Measurements from ENCODE around the gene ADAMTS16. TPM values are rescaled to one million over a fixed set of nuclear protein-coding genes. Genes with fewer than 3 reads are reported as not detected.

The ADAMTS16 gene
- total RNA-seq, 1 experiment from 2014 or later: 0.11 TPM

GRCh38 chr5:5335700-5336264 lies 195.7 kb downstream of the ADAMTS16 start:
- no peaks in the 10 kb centered on the region for H3K9me3 ChIP-seq
- CTCF ChIA-PET: no interaction called here
- H3K36me3 ChIP-seq (ENCODE audit: control insufficient read depth, insufficient read depth, low read length): no peaks in the 10 kb centered on the region
- POLR2A ChIA-PET: no interaction called here
- Mint-ChIP-seq H3K27me3 (ENCODE audit: insufficient read depth, unreplicated experiment) (no peaks in the 10 kb centered on the region), H3K27ac (ENCODE audit: unreplicated experiment) (peak overlapping the region; percentile 60), H3K4me3 (ENCODE audit: unreplicated experiment) (no peak overlapping the region), H3K36me3 (ENCODE audit: insufficient read depth, unreplicated experiment) (peaks cover 14% of the 10 kb centered on the region), H3K4me1 (ENCODE audit: low read depth, unreplicated experiment) (peaks cover 22% of the 10 kb centered on the region), H3K9me3 (ENCODE audit: unreplicated experiment) (no peaks in the 10 kb centered on the region)
- DNase-seq: peak; percentile 51 to 71
- intact Hi-C loops (cut with micrococcal nuclease; ENCODE audit: unreplicated experiment): loop anchor here (1.0 kb wide), 1 partner anchor 199 kb away; no protein-coding TSS in a partner anchor
- no peak for TF ChIP-seq CTCF (IDR thresholded peaks at IDR 0.05; ENCODE audit: insufficient read depth in 1 of 2, low read depth in 1 of 2, low read length in 1 of 2, severe bottlenecking in 1 of 2, unreplicated experiment in 1 of 2)
- no peak overlapping the region for H3K4me3 ChIP-seq (ENCODE audit: low read depth, low read length)
- no peaks in the 10 kb centered on the region for H3K27me3 ChIP-seq (replicated peaks; ENCODE audit: control insufficient read depth, insufficient read depth, low read length)
- no TSS peak for BruUV-seq (replicated peaks)
- H3K4me1 ChIP-seq: peaks cover 25% of the 10 kb centered on the region

DNA sequence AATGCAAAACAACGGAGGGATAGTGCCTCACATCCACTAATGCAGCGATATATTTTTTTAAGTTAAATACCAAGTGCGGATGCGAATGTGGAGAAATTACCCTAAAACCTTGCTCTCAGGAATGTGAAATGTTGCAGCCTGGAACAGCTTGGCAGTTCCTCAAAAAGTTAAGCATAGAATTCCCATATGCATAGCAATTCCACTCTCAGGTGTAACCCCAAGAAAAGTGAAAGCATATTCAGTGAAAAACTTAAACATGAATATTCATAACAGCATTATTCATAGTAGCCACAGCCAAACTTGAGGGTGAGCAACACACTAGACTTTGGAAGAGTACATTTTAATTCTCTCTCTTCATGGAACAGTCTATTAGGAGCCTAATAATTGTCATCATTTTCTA lies 199.1 kb downstream of the ADAMTS16 start:
- ChIA-PET POLR2A (no interaction called here), CTCF (no interaction called here)
- no peak overlapping the region for H3K27ac Mint-ChIP-seq (ENCODE audit: unreplicated experiment)
- Histone ChIP-seq H3K9me3 (no peaks in the 10 kb centered on the region), H3K4me1 (peaks cover 20% of the 10 kb centered on the region), H3K4me3 (ENCODE audit: low read depth, low read length) (no peak overlapping the region), H3K36me3 (ENCODE audit: control insufficient read depth, insufficient read depth, low read length) (no peaks in the 10 kb centered on the region), H3K27me3 (replicated peaks; ENCODE audit: control insufficient read depth, insufficient read depth, low read length) (no peaks in the 10 kb centered on the region)
- no peak for DNase-seq
- BruUV-seq (replicated peaks): no TSS peak
- no peak overlapping the region for H3K4me3 Mint-ChIP-seq (ENCODE audit: unreplicated experiment)
- no peaks in the 10 kb centered on the region for H3K9me3 Mint-ChIP-seq (ENCODE audit: unreplicated experiment)
- H3K27me3 Mint-ChIP-seq (ENCODE audit: insufficient read depth, unreplicated experiment): no peaks in the 10 kb centered on the region
- peaks cover 14% of the 10 kb centered on the region for H3K36me3 Mint-ChIP-seq (ENCODE audit: insufficient read depth, unreplicated experiment)
- H3K4me1 Mint-ChIP-seq (ENCODE audit: low read depth, unreplicated experiment): peaks cover 15% of the 10 kb centered on the region
- TF ChIP-seq CTCF (IDR thresholded peaks at IDR 0.05; ENCODE audit: insufficient read depth in 1 of 2, low read depth in 1 of 2, low read length in 1 of 2, severe bottlenecking in 1 of 2, unreplicated experiment in 1 of 2): no peak
- intact Hi-C loops (cut with micrococcal nuclease; ENCODE audit: unreplicated experiment): no loop called here

DNA sequence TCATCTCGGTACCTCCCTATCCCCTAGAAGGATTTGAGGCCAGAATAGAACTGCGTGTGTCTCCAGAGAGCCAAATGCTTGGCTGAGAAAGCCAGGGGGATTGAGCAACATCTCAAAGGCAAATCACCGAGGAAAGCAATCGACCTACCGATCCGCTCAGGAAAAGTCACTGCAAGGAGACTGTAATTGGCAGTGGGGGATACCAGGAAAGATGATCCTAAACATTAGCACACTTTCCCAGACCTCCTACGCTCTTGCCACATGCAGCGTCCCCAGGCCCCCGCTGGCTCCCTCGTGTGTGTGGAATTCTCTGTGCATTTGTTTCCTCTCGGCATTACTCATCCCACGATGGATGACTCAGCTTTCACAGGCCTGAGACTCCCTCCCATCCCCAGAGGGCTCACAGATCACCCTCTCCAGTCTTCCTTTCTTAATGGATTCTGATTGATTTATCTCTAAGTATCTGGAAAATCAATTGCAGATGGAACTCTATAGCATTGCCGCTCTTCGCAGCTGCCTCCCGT lies 200.1 kb downstream of the ADAMTS16 start:
- ChIA-PET CTCF (no interaction called here), POLR2A (no interaction called here)
- Histone ChIP-seq H3K27me3 (replicated peaks; ENCODE audit: control insufficient read depth, insufficient read depth, low read length) (no peaks in the 10 kb centered on the region), H3K4me3 (ENCODE audit: low read depth, low read length) (no peak overlapping the region), H3K36me3 (ENCODE audit: control insufficient read depth, insufficient read depth, low read length) (no peaks in the 10 kb centered on the region), H3K9me3 (no peaks in the 10 kb centered on the region), H3K4me1 (peaks cover 14% of the 10 kb centered on the region)
- TF ChIP-seq CTCF (IDR thresholded peaks at IDR 0.05; ENCODE audit: insufficient read depth in 1 of 2, low read depth in 1 of 2, low read length in 1 of 2, severe bottlenecking in 1 of 2, unreplicated experiment in 1 of 2): no peak
- peak; percentile 43 to 45 for DNase-seq
- no TSS peak for BruUV-seq (replicated peaks)
- no peaks in the 10 kb centered on the region for H3K27me3 Mint-ChIP-seq (ENCODE audit: insufficient read depth, unreplicated experiment)
- intact Hi-C loops (cut with micrococcal nuclease; ENCODE audit: unreplicated experiment): no loop called here
- H3K36me3 Mint-ChIP-seq (ENCODE audit: insufficient read depth, unreplicated experiment): peaks cover 7% of the 10 kb centered on the region
- H3K27ac Mint-ChIP-seq (ENCODE audit: unreplicated experiment): no peak overlapping the region
- H3K4me1 Mint-ChIP-seq (ENCODE audit: low read depth, unreplicated experiment): peaks cover 7% of the 10 kb centered on the region
- H3K9me3 Mint-ChIP-seq (ENCODE audit: unreplicated experiment): no peaks in the 10 kb centered on the region
- no peak overlapping the region for H3K4me3 Mint-ChIP-seq (ENCODE audit: unreplicated experiment)

Data from Caco-2 (cell line).